WI38 (cell line): Measurements from ENCODE around the gene EGR1.

Source experiments
- H3K4me3 ChIP-seq: 2 replicates; pipeline ENCODE4 v1.5.1; 2011; ENCODE audit warnings: low read depth, mild to moderate bottlenecking, control low read depth, low read length
- CTCF ChIP-seq: IDR thresholded peaks from 2 replicates; pipeline ENCODE4 v1.5.1; 2012; ENCODE audit warnings: low read depth, mild to moderate bottlenecking, control low read depth, low read length

Gene EGR1

GRCh38 chr5:138517437-138517836, 52.2 kb downstream of the EGR1 start:
- no peak for TF ChIP-seq CTCF
- H3K4me3 ChIP-seq: no peak overlapping the region
